OCI-LY1 (cell line): ENCODE data around the gene IFIT3.
"Not testable (repeated sequence)": the region's sequence is repeated elsewhere in the genome, so short reads cannot be mapped to it uniquely, and the experiment has no call there.

Source experiments
- H2AFZ ChIP-seq: fragments of 200-600 bp; sonication (generic), shearing (Covaris generic); 2 replicates; pipeline ENCODE4 v1.6.0; 2014; ENCODE audit warnings: antibody characterized with exemption, mild to moderate bottlenecking, low read length
- H3F3A ChIP-seq: fragments of 200-600 bp; sonication (generic), shearing (Covaris generic); 2 replicates; pipeline ENCODE4 v1.6.0; 2014; ENCODE audit warnings: mild to moderate bottlenecking, antibody characterized with exemption, low read length, moderate library complexity; ENCODE audit not compliant: insufficient read depth
- H3K27ac ChIP-seq: fragments of 200-600 bp; sonication (generic); 2 replicates; pipeline ENCODE4 v1.5.1; 2014; ENCODE audit warnings: low read length, mixed run types, mild to moderate bottlenecking, low read depth; ENCODE audit not compliant: poor library complexity, severe bottlenecking
- H3K27me3 ChIP-seq: fragments of 200-600 bp; sonication (generic); 2 replicates; pipeline ENCODE4 v1.6.0; 2014; ENCODE audit warnings: antibody characterized with exemption, mild to moderate bottlenecking, low read length, moderate library complexity; ENCODE audit not compliant: insufficient read depth
- H3K36me3 ChIP-seq: fragments of 200-600 bp; sonication (generic); 2 replicates; pipeline ENCODE4 v1.6.1; 2014; ENCODE audit warnings: mild to moderate bottlenecking, antibody characterized with exemption, low read length, moderate library complexity, mixed read lengths; ENCODE audit not compliant: insufficient read depth
- H3K4me1 ChIP-seq: fragments of 200-600 bp; sonication (generic); 2 replicates; pipeline ENCODE4 v1.5.1; 2014; ENCODE audit warnings: mild to moderate bottlenecking, low read length, moderate library complexity; ENCODE audit not compliant: insufficient read depth, severe bottlenecking
- H3K4me2 ChIP-seq: fragments of 200-600 bp; sonication (generic), shearing (Covaris generic); 2 replicates; pipeline ENCODE4 v1.6.1; 2014; ENCODE audit warnings: low read length
- H3K4me3 ChIP-seq: fragments of 200-600 bp; sonication (generic); 2 replicates; pipeline ENCODE4 v1.5.1; 2014; ENCODE audit warnings: low read length, low read depth, mild to moderate bottlenecking, mixed read lengths; ENCODE audit not compliant: poor library complexity, severe bottlenecking
- H3K79me2 ChIP-seq: fragments of 200-600 bp; shearing (Covaris generic); 2 replicates; pipeline ENCODE4 v1.6.1; 2016; ENCODE audit warnings: mixed run types, low read length, mixed read lengths; ENCODE audit not compliant: insufficient read depth
- H3K9ac ChIP-seq: fragments of 200-600 bp; sonication (generic), shearing (Covaris generic); 2 replicates; pipeline ENCODE4 v1.6.1; 2014; ENCODE audit warnings: mild to moderate bottlenecking, low read length, mixed read lengths
- H3K9me2 ChIP-seq: fragments of 200-600 bp; sonication (generic), shearing (Covaris generic); 2 replicates; pipeline ENCODE4 v1.6.1; 2014; ENCODE audit warnings: low read depth, mild to moderate bottlenecking, low read length, mixed read lengths
- H3K9me3 ChIP-seq: fragments of 200-600 bp; shearing (Covaris generic); 2 replicates; pipeline ENCODE4 v1.6.1; 2014; ENCODE audit warnings: low read length, mixed read lengths
- H4K20me1 ChIP-seq: fragments of 200-600 bp; sonication (generic), shearing (Covaris generic); 2 replicates; pipeline ENCODE4 v1.6.0; 2016; ENCODE audit warnings: mild to moderate bottlenecking, low read length; ENCODE audit not compliant: insufficient read depth
- EZH2 ChIP-seq: fragments of 200-600 bp; sonication (generic), shearing (Covaris generic); IDR thresholded peaks from 2 replicates; pipeline ENCODE4 v1.8.0; 2017; ENCODE audit warnings: borderline replicate concordance, mixed run types, mild to moderate bottlenecking, antibody characterized with exemption, low read length, moderate library complexity, mixed read lengths
- TF ChIP-seq, protein P1 (sequence below): fragments of 200-600 bp; sonication (generic), shearing (Covaris generic); IDR thresholded peaks from 2 replicates; pipeline ENCODE4 v1.5.1; 2017; ENCODE audit warnings: mild to moderate bottlenecking, antibody characterized with exemption, low read length, moderate library complexity, mixed read lengths

Gene IFIT3

DNA sequence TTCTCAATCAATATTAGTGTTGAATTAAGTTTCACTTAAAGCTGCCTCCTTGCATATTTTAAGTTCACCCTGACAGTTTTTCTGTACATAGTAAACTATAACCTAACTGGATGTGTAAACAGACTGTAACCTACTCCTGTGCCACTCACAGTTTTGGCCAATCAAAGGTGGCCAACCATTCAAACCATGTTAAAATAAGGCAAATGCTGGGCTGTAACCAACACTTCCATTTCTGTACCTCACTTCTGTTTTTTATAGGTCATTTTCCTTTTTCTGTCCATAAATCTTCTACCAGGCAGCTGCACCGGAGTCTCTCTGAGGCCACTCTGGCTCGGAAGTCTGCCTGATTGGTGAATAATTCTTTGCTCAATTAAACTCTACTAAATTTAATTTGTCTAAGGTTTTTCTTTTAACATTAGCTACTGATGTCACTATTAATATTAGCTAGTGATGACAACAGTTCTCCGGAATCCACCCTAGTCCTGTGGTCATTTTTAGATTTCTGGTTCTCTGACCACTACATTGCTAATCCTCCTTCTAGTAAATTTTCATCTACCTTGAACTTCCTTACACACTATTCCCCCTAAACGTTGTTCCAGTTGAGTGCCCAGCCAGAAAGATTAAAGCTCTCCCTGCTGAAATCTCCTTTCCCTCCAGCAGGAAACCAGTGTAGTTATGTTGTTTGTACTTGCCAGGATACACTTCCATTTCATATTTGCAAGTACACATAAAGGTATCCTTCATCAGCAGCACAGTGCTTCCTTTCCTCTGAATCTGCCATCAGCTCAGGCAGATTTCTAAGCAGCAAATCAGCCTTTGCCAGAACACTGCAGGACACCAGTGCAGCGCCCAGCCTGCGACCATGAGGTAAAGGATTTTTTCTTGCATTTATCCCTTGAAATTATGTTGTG is 44.5 kb upstream of the IFIT3 start:
- Histone ChIP-seq H3K79me2 (no peaks in the 10 kb centered on the region), H2AFZ (no peak overlapping the region), H3K9ac (no peak overlapping the region), H3K4me3 (no peak overlapping the region), H3F3A (no peaks in the 10 kb centered on the region), H3K9me2 (no peaks in the 10 kb centered on the region), H3K9me3 (no peaks in the 10 kb centered on the region), H3K4me2 (no peak overlapping the region), H3K27ac (no peak overlapping the region), H3K4me1 (no peaks in the 10 kb centered on the region), H3K36me3 (no peaks in the 10 kb centered on the region), H3K27me3 (no peaks in the 10 kb centered on the region), H4K20me1 (no peaks in the 10 kb centered on the region)
- TF ChIP-seq, protein P1, sequence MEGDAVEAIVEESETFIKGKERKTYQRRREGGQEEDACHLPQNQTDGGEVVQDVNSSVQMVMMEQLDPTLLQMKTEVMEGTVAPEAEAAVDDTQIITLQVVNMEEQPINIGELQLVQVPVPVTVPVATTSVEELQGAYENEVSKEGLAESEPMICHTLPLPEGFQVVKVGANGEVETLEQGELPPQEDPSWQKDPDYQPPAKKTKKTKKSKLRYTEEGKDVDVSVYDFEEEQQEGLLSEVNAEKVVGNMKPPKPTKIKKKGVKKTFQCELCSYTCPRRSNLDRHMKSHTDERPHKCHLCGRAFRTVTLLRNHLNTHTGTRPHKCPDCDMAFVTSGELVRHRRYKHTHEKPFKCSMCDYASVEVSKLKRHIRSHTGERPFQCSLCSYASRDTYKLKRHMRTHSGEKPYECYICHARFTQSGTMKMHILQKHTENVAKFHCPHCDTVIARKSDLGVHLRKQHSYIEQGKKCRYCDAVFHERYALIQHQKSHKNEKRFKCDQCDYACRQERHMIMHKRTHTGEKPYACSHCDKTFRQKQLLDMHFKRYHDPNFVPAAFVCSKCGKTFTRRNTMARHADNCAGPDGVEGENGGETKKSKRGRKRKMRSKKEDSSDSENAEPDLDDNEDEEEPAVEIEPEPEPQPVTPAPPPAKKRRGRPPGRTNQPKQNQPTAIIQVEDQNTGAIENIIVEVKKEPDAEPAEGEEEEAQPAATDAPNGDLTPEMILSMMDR, result no peak
- TF ChIP-seq EZH2, result no peak

DNA sequence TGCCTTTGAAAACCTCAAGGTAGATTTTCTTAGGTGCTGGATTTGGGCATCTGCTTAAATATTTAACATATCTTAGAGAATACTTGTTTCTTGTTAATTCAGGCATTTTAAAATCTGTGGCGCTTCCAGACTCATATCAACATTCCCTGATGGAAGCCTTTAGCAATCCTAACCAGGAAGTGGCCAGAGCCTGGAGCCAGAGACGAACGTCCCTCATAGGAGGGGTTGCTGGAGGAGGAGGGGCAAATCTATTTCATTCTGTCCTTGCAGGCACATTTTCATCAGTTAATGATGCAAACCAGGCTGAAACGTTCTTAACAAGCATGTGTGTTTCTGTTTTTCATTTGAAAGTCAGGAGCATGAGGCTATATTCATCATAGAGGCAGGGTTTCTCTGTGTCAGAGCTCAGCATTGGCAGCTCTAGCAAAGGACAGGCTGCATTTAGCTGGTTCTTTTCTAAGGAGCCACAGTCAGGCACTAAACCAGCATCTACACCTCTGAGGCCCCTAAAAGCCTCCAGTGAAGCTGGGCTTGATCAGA is 43.8 kb upstream of the IFIT3 start:
- no peaks in the 10 kb centered on the region for H3K4me1 ChIP-seq

DNA sequence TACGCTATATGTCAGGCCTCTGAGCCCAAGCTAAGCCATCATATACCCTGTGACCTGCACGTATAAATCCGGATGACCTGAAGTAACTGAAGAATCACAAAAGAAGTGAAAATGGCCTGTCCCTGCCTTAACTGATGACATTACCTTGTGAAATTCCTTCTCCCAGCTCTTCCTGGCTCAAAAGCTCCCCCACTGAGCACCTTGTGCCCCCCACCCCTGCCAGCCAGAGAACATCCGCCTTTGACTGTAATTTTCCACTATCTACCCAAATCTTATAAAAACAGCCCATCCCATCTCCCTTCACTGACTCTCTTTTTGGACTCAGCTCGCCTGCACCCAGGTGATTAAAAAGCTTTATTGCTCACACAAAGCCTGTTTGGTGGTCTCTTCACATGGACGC is 43.1 kb upstream of the IFIT3 start:
- H3K4me3 ChIP-seq, H3K27ac ChIP-seq, H3K4me1 ChIP-seq, H3K27me3 ChIP-seq, H3K9me2 ChIP-seq, H3K9ac ChIP-seq, H3K4me2 ChIP-seq, H3F3A ChIP-seq, H2AFZ ChIP-seq, H4K20me1 ChIP-seq, H3K36me3 ChIP-seq, H3K9me3 ChIP-seq, H3K79me2 ChIP-seq: not testable (repeated sequence)

More for the DNA sequence above, 43.8 kb upstream of the IFIT3 start:
- Histone ChIP-seq H4K20me1 (no peaks in the 10 kb centered on the region), H3K9ac (no peak overlapping the region), H3K4me2 (no peak overlapping the region), H3K27me3 (no peaks in the 10 kb centered on the region), H3K27ac (no peak overlapping the region), H3K9me3 (no peaks in the 10 kb centered on the region), H3K9me2 (no peaks in the 10 kb centered on the region), H3F3A (no peaks in the 10 kb centered on the region), H3K79me2 (no peaks in the 10 kb centered on the region), H3K36me3 (no peaks in the 10 kb centered on the region), H2AFZ (no peak overlapping the region), H3K4me3 (no peak overlapping the region)
- TF ChIP-seq, protein P1, result no peak
- no peak for TF ChIP-seq EZH2

DNA sequence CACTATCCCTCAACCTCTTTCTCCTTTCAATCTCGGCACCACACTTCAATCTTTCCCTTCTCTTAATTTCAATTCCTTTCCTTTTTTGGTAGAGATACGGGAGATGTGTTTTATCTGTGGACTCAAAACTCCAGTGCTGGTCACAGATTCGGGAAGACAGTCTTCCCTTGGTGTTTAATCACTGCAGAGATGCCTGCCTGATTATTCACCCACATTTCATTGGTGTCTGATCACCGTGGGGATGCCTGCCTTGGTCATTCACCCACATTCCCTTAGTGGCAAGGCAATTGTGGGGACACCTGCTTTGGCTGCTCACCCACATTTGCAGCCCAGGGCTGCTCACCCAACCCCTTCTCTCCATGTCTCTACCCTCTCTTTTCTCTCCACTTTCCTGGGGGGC is 42.5 kb upstream of the IFIT3 start:
- H3K9me2 ChIP-seq, H3K9ac ChIP-seq, H3K4me1 ChIP-seq, H2AFZ ChIP-seq, H3K36me3 ChIP-seq, H3K79me2 ChIP-seq, H3K27ac ChIP-seq, H3F3A ChIP-seq, H3K9me3 ChIP-seq, H3K27me3 ChIP-seq, H3K4me3 ChIP-seq, H3K4me2 ChIP-seq, H4K20me1 ChIP-seq: not testable (repeated sequence)
